ENCODE data around the gene ACYP1.

The ACYP1 gene

DNA sequence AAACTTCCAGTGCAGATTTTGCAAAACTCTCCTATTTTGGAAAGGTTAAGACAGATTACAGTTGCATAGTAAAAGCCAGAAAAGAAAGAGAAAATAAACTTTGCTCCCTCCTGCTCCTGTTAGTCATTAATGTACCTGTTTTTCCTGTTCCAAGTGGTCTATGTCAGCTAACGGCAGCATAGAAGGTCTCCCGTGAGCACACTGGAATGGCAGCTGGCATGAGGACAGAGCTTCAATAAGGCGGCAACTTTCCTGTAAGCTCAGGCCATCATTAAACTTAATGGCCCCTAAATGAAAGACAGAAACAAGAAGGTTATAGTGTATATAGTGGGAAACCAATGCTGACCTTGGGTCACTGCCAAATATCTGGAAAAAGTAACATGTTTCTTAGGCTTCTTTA lies 45.1 kb downstream of the ACYP1 start:
- Histone ChIP-seq H3K36me3 (ENCODE audit: insufficient read depth, low read length) (peaks cover 17% of the 10 kb centered on the region; the same call in 1 of the 2 replicates), H3K4me2 (ENCODE audit: low read depth, low read length, poor library complexity, severe bottlenecking) (no peak overlapping the region), H3K4me3 (ENCODE audit: low read length, poor library complexity, severe bottlenecking) (no peak overlapping the region), H3K27me3 (ENCODE audit: insufficient read depth, low read length, poor library complexity, severe bottlenecking) (no peaks in the 10 kb centered on the region), H2AFZ (ENCODE audit: low read length) (no peak overlapping the region), H4K20me1 (ENCODE audit: insufficient read depth, low read length, poor library complexity, severe bottlenecking) (no peaks in the 10 kb centered on the region), H3F3A (ENCODE audit: low read depth) (no peaks in the 10 kb centered on the region), H3K9ac (ENCODE audit: low read depth, low read length, poor library complexity, severe bottlenecking) (no peak overlapping the region), H3K79me2 (ENCODE audit: insufficient read depth, low read length) (no peaks in the 10 kb centered on the region), H3K9me3 (ENCODE audit: insufficient read depth, low read depth, low read length) (no peaks in the 10 kb centered on the region), H3K4me1 (ENCODE audit: insufficient read depth, low read length, poor library complexity, severe bottlenecking) (no peaks in the 10 kb centered on the region), H3K9me2 (replicated peaks; ENCODE audit: low read depth, low read length) (no peaks in the 10 kb centered on the region)
- TF ChIP-seq EZH2phosphoT487 (IDR thresholded peaks at IDR 0.05; ENCODE audit: borderline replicate concordance), result no peak
- TF ChIP-seq, protein P1, sequence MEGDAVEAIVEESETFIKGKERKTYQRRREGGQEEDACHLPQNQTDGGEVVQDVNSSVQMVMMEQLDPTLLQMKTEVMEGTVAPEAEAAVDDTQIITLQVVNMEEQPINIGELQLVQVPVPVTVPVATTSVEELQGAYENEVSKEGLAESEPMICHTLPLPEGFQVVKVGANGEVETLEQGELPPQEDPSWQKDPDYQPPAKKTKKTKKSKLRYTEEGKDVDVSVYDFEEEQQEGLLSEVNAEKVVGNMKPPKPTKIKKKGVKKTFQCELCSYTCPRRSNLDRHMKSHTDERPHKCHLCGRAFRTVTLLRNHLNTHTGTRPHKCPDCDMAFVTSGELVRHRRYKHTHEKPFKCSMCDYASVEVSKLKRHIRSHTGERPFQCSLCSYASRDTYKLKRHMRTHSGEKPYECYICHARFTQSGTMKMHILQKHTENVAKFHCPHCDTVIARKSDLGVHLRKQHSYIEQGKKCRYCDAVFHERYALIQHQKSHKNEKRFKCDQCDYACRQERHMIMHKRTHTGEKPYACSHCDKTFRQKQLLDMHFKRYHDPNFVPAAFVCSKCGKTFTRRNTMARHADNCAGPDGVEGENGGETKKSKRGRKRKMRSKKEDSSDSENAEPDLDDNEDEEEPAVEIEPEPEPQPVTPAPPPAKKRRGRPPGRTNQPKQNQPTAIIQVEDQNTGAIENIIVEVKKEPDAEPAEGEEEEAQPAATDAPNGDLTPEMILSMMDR (conservative IDR thresholded peaks at IDR 0.05; ENCODE audit: low read length), result no peak

DNA sequence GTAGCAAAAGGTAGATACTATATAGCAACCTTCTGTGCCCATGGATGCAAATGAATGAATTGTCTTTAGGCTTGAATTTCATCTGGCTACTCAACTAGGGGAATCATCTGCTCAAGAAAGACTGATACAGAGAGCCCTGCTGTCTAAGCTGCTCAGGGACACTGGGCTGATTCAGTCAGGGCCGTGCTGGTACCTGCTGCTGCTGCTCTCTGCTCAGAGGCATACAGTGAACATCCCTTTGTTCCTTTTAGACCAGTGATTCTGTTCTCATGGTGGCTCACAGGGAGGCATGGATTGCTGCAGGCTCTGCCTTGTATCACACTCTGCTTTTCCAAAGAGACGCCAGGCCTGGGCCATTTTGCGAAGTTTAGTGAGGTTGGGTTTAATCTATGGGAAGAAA lies 47.0 kb downstream of the ACYP1 start:
- no peak overlapping the region for H3K4me2 ChIP-seq (ENCODE audit: low read depth, low read length, poor library complexity, severe bottlenecking)
- no peaks in the 10 kb centered on the region for H3K9me2 ChIP-seq (replicated peaks; ENCODE audit: low read depth, low read length)
- H3K4me3 ChIP-seq (ENCODE audit: low read length, poor library complexity, severe bottlenecking), result no peak overlapping the region
- no peaks in the 10 kb centered on the region for H3K79me2 ChIP-seq (ENCODE audit: insufficient read depth, low read length)
- H3K9ac ChIP-seq (ENCODE audit: low read depth, low read length, poor library complexity, severe bottlenecking), result no peak overlapping the region
- H3K4me1 ChIP-seq (ENCODE audit: insufficient read depth, low read length, poor library complexity, severe bottlenecking), result no peaks in the 10 kb centered on the region
- peaks cover 22% of the 10 kb centered on the region; the same call in 1 of the 2 replicates for H3K36me3 ChIP-seq (ENCODE audit: insufficient read depth, low read length)
- no peaks in the 10 kb centered on the region for H3F3A ChIP-seq (ENCODE audit: low read depth)
- H3K27me3 ChIP-seq (ENCODE audit: insufficient read depth, low read length, poor library complexity, severe bottlenecking), result no peaks in the 10 kb centered on the region
- H3K9me3 ChIP-seq (ENCODE audit: insufficient read depth, low read depth, low read length), result no peaks in the 10 kb centered on the region
- H2AFZ ChIP-seq (ENCODE audit: low read length), result no peak overlapping the region
- H4K20me1 ChIP-seq (ENCODE audit: insufficient read depth, low read length, poor library complexity, severe bottlenecking), result no peaks in the 10 kb centered on the region
- TF ChIP-seq EZH2phosphoT487 (IDR thresholded peaks at IDR 0.05; ENCODE audit: borderline replicate concordance), result no peak
- TF ChIP-seq, protein P1 (conservative IDR thresholded peaks at IDR 0.05; ENCODE audit: low read length), result no peak

DNA sequence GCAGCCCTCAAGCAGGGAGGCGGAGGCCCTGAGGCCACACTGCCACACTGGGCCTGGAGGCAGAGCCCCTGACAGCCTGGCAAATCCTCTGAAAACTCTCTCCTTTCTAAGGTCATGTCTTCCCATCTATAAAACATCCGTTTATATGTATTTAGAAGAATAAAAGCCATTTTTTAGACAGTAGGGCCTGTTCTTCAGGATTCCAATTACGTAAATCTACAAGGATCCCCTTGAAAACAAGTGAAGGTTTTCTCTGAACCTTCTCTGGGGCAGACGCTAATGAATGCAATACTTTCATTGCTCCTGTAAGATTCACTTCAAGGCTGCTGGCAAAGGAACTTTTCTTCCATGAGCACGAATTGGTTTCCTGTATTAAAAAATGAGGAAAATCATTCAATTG lies 48.3 kb downstream of the ACYP1 start:
- no peak overlapping the region for H3K4me3 ChIP-seq (ENCODE audit: low read length, poor library complexity, severe bottlenecking)
- H3K9me2 ChIP-seq (replicated peaks; ENCODE audit: low read depth, low read length), result no peaks in the 10 kb centered on the region
- H3K9ac ChIP-seq (ENCODE audit: low read depth, low read length, poor library complexity, severe bottlenecking), result no peak overlapping the region
- no peak overlapping the region for H2AFZ ChIP-seq (ENCODE audit: low read length)
- no peak overlapping the region for H3K4me2 ChIP-seq (ENCODE audit: low read depth, low read length, poor library complexity, severe bottlenecking)
- no peaks in the 10 kb centered on the region for H3K4me1 ChIP-seq (ENCODE audit: insufficient read depth, low read length, poor library complexity, severe bottlenecking)
- TF ChIP-seq, protein P1 (conservative IDR thresholded peaks at IDR 0.05; ENCODE audit: low read length), result no peak
- TF ChIP-seq EZH2phosphoT487 (IDR thresholded peaks at IDR 0.05; ENCODE audit: borderline replicate concordance), result no peak
- H3K79me2 ChIP-seq (ENCODE audit: insufficient read depth, low read length), result no peaks in the 10 kb centered on the region
- H3F3A ChIP-seq (ENCODE audit: low read depth), result no peaks in the 10 kb centered on the region
- no peaks in the 10 kb centered on the region for H4K20me1 ChIP-seq (ENCODE audit: insufficient read depth, low read length, poor library complexity, severe bottlenecking)
- H3K36me3 ChIP-seq (ENCODE audit: insufficient read depth, low read length), result peaks cover 23% of the 10 kb centered on the region; the same call in 1 of the 2 replicates
- H3K27me3 ChIP-seq (ENCODE audit: insufficient read depth, low read length, poor library complexity, severe bottlenecking), result no peaks in the 10 kb centered on the region
- no peaks in the 10 kb centered on the region for H3K9me3 ChIP-seq (ENCODE audit: insufficient read depth, low read depth, low read length)

Data from Loucy (cell line).